ENCODE measurements around the gene PDHB.

Gene PDHB

DNA sequence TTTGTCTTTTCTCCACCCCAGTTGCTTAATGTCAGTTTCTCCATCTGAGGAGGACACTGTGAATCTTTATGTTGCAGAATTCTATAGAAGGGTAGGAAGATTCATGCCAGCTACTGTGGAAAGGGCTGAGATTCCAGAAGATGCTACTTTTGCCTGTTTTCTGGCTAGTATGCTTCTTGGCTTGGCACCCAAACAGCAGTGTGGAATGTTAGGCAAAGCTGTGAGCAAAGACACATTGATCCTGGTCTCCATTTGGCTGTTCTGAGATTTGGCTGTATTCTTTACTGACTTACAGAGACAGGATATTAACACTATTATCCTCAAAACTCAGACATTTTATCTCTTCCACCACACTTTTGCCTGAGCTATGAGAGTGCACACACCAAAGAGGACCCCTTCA, 39.3 kb downstream of the PDHB start:
- no peak for DNase-seq

DNA sequence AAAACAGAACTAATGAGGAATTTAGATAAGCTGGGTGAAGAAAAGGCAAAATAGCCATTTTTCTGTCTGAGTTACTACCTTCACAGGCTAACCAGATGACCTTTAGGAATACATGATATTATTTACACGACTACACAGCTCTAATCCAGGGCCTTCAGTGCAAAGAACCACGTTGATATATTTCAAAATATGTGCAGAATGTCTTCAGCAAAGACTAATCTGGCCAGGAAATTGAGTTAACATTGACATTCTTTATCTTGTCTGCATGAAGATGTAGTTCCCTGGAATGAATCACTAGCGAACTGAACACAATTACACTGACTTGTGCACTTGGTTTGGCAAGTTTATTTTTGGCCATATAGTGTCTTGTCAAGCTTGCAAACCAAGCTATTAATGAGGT, 41.5 kb downstream of the PDHB start:
- DNase-seq, result no peak

- no peak for DNase-seq
Measured at GRCh38 chr3:58391156-58391865, 42.3 kb downstream of the PDHB start.

GRCh38 chr3:58388550-58389091, 45.0 kb downstream of the PDHB start:
- DNase-seq, result peak; percentile 55

DNA sequence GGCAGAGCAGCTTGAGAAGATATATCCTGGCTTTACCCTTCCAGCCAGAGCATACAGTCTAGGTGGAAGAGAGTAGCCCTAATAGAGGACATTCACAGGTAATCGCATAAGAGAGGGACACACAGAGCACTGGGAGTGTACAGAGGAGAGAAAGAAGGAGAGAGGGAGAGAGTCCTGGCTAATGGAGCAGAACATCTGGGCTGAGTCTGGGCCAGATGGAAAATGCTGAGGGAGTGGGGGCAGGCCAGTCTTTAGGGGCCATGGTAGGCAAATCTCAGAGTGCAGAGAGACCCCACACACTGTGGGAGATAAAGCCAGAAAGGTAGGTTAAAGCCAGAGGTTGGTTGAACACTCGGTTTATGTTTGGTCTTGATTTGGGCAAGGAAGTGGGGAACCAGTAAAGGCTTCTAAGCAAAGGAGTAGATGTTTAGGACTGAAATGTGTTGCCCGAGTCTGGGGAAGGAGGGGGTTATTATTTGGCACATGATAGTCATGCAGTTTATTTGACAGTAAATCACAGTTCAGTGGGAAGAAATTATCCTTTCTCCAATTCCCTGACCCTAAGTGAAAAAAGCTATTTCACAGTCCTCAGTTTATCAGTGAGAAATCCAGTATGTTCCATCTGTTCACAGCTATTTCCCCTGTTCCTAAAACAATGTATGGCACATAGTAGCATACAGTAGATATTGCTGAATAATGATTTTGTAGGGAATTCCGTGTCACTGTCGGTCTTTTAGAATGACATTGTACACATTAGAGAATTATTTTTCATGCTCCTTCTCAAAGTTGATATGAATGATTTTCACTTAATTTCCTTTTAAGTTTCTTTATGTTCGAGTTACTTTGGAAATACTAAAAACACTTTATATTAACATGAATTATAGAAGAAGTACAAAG, 45.7 kb downstream of the PDHB start:
- DNase-seq, result no peak

- DNase-seq, result peak; percentile 83
Measured at GRCh38 chr3:58386626-58387365, 46.8 kb downstream of the PDHB start.

- no peak for DNase-seq
Measured at GRCh38 chr3:58384381-58385090, 49.1 kb downstream of the PDHB start.

DNA sequence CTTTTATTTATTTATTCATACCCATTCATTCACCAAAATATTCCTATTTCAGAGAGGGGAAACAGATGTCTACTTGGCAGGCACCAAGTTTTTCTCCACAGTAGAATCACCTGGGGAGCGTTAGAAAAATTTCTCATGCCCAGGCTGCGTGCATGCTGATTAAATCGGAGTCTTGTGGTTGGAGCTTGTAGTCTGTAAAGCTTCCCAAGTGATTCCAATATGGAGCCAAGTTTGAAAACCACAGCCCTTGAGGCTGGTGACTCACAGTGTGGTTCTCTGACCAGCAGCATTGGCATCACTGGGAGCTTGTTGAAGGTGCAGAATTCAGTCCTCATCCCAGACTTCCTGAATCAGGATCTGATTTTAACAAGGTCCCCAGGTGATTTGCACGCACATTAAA, 49.7 kb downstream of the PDHB start:
- peak; percentile 97 for DNase-seq

DNA sequence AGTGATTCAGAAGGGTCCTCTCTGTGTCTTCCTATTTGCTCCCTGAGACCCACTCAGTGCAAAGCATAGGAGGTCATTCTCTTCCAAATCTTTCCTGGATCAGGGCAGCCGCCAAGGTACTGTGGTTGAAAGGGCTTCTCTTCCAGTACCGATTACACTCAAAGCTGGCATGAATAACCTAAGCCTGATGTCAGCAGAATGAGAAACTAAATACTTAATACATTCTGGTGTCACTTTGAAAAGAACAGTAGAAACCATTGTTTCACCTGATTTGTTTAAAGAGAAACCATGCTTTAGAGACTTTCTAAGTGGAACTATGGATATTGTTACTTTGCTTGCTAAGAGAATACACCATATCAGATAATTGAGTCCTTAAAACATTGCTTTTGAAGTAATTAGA, 50.2 kb downstream of the PDHB start:
- peak; percentile 37 for DNase-seq

DNA sequence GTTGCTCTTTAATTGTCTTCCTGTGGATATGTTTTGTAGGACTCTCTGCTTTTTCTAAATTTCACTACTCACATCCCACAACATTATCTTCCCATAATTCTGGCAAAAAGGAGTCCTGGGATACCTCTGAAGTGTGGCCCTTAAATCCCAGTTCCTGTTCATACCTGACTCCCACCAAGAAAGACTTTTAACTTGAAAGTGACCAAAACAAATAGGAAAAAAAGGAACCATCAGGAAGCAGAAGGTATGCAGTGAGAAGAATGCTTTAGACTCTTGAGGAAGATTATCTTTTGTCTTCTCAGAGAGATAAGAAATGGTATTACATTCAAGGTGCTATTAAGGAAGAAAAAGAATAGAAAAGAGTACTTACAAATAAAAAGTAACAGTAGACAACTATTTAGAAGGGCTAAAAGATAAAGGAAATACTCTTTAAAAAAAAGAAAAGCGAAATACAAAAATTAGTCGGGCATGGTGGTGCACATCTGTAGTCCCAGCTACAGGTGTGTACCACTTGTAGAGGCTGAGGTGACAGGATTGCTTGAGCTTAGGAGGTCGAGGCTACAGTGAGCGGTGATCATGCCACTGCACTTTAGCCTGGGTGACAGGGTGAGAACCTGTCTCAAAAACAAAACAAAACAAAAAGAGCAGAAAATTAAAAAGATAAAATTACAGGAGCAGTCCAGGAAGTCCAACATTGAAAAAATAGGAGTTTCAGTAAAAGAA, 54.1 kb downstream of the PDHB start:
- no peak for DNase-seq

DNA sequence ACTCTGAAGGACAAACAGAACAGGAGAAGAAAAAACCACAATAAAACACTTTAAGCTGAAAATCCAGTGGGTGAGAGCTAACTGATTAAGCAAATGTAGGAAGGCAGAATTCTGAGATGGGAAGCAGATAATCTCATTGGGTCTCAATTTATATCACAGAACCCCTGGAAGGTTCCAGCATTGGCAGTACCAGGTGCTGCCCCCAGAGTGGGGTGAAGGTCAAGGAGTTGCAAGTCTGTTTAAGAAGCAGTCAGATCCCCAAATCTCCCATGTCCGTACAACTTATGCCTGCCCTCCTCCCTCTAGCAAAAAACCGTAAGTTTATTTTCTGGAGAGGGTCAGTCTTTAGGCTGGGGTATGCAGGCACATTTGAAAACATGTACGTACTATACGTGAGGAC, 55.9 kb downstream of the PDHB start:
- no peak for DNase-seq

All from EL (cell line).